ENCODE data around the gene MRO.

MRO gene

GRCh38 chr18:50749945-50750344 lies 69.9 kb downstream of the MRO start:
- H3K27me3 ChIP-seq (ENCODE audit: control insufficient read depth in 2 of 2, insufficient read depth in 2 of 2, low read length in 2 of 2) = peaks cover 0 to 2% of the 10 kb centered on the region in 2 donors
- H3K27ac ChIP-seq (ENCODE audit: low read depth in 2 of 2, low read length in 2 of 2) = no peak overlapping the region
- no peaks in the 10 kb centered on the region for H3K36me3 ChIP-seq (ENCODE audit: control insufficient read depth in 2 of 2, insufficient read depth in 2 of 2, low read length in 2 of 2)
- no peaks in the 10 kb centered on the region for H3K4me1 ChIP-seq (ENCODE audit: control insufficient read depth in 2 of 2, insufficient read depth in 2 of 2, low read length in 2 of 2)
- H3K9ac ChIP-seq (ENCODE audit: low read depth in 1 of 2, low read length in 2 of 2) = no peak overlapping the region
- no peak overlapping the region for H3K4me3 ChIP-seq (ENCODE audit: low read length in 2 of 2)
- H3K9me3 ChIP-seq (ENCODE audit: control insufficient read depth in 2 of 2, low read length in 2 of 2) = no peaks in the 10 kb centered on the region

- no peak overlapping the region for H3K4me3 ChIP-seq (ENCODE audit: low read length in 2 of 2)
- H3K4me1 ChIP-seq (ENCODE audit: control insufficient read depth in 2 of 2, insufficient read depth in 2 of 2, low read length in 2 of 2) = no peaks in the 10 kb centered on the region
- no peaks in the 10 kb centered on the region for H3K36me3 ChIP-seq (ENCODE audit: control insufficient read depth in 2 of 2, insufficient read depth in 2 of 2, low read length in 2 of 2)
- no peak overlapping the region for H3K27ac ChIP-seq (ENCODE audit: low read depth in 2 of 2, low read length in 2 of 2)
- no peaks in the 10 kb centered on the region for H3K9me3 ChIP-seq (ENCODE audit: control insufficient read depth in 2 of 2, low read length in 2 of 2)
- no peaks in the 10 kb centered on the region for H3K27me3 ChIP-seq (ENCODE audit: control insufficient read depth in 2 of 2, insufficient read depth in 2 of 2, low read length in 2 of 2)
- H3K9ac ChIP-seq (ENCODE audit: low read depth in 1 of 2, low read length in 2 of 2) = no peak overlapping the region
Measured at GRCh38 chr18:50749421-50749820, 70.4 kb downstream of the MRO start.

GRCh38 chr18:50748243-50749229 lies 71.3 kb downstream of the MRO start:
- Histone ChIP-seq H3K9ac (ENCODE audit: low read depth in 1 of 2, low read length in 2 of 2) (no peak overlapping the region), H3K27ac (ENCODE audit: low read depth in 2 of 2, low read length in 2 of 2) (no peak overlapping the region)

GRCh38 chr18:50747849-50748242 lies 72.0 kb downstream of the MRO start:
- no peak overlapping the region for H3K27ac ChIP-seq (ENCODE audit: low read depth in 2 of 2, low read length in 2 of 2)

More at GRCh38 chr18:50748243-50749229, 71.3 kb downstream of the MRO start:
- no peak overlapping the region for H3K4me3 ChIP-seq (ENCODE audit: low read length in 2 of 2)
- no peaks in the 10 kb centered on the region for H3K4me1 ChIP-seq (ENCODE audit: control insufficient read depth in 2 of 2, insufficient read depth in 2 of 2, low read length in 2 of 2)
- H3K27me3 ChIP-seq (ENCODE audit: control insufficient read depth in 2 of 2, insufficient read depth in 2 of 2, low read length in 2 of 2) = no peaks in the 10 kb centered on the region
- no peaks in the 10 kb centered on the region for H3K36me3 ChIP-seq (ENCODE audit: control insufficient read depth in 2 of 2, insufficient read depth in 2 of 2, low read length in 2 of 2)
- no peaks in the 10 kb centered on the region for H3K9me3 ChIP-seq (ENCODE audit: control insufficient read depth in 2 of 2, low read length in 2 of 2)

GRCh38 chr18:50745945-50746344 lies 73.9 kb downstream of the MRO start:
- H3K9ac ChIP-seq (ENCODE audit: low read depth in 1 of 2, low read length in 2 of 2) = no peak overlapping the region
- H3K27ac ChIP-seq (ENCODE audit: low read depth in 2 of 2, low read length in 2 of 2) = no peak overlapping the region
- no peaks in the 10 kb centered on the region for H3K27me3 ChIP-seq (ENCODE audit: control insufficient read depth in 2 of 2, insufficient read depth in 2 of 2, low read length in 2 of 2)
- no peaks in the 10 kb centered on the region for H3K9me3 ChIP-seq (ENCODE audit: control insufficient read depth in 2 of 2, low read length in 2 of 2)
- no peaks in the 10 kb centered on the region for H3K36me3 ChIP-seq (ENCODE audit: control insufficient read depth in 2 of 2, insufficient read depth in 2 of 2, low read length in 2 of 2)
- no peak overlapping the region for H3K4me3 ChIP-seq (ENCODE audit: low read length in 2 of 2)
- H3K4me1 ChIP-seq (ENCODE audit: control insufficient read depth in 2 of 2, insufficient read depth in 2 of 2, low read length in 2 of 2) = no peaks in the 10 kb centered on the region

More at GRCh38 chr18:50747849-50748242, 72.0 kb downstream of the MRO start:
- H3K27me3 ChIP-seq (ENCODE audit: control insufficient read depth in 2 of 2, insufficient read depth in 2 of 2, low read length in 2 of 2) = no peaks in the 10 kb centered on the region
- no peaks in the 10 kb centered on the region for H3K4me1 ChIP-seq (ENCODE audit: control insufficient read depth in 2 of 2, insufficient read depth in 2 of 2, low read length in 2 of 2)
- no peak overlapping the region for H3K9ac ChIP-seq (ENCODE audit: low read depth in 1 of 2, low read length in 2 of 2)
- H3K4me3 ChIP-seq (ENCODE audit: low read length in 2 of 2) = no peak overlapping the region
- no peaks in the 10 kb centered on the region for H3K9me3 ChIP-seq (ENCODE audit: control insufficient read depth in 2 of 2, low read length in 2 of 2)
- no peaks in the 10 kb centered on the region for H3K36me3 ChIP-seq (ENCODE audit: control insufficient read depth in 2 of 2, insufficient read depth in 2 of 2, low read length in 2 of 2)

Measured in mucosa of rectum (tissue), 2 donors.